GM23338 (cell line): ENCODE measurements around the gene KCNMA1. TPM values are rescaled to one million over a fixed set of nuclear protein-coding genes. Genes with fewer than 3 reads are reported as not detected.

Experiments
- ATAC-seq: fragments of 200-7000 bp; cut with Tn5 transposase; 3 replicates; pipeline ENCODE4 v1.9.1; 2020
- DNase-seq: peaks from one replicate; pipeline ENCODE4 v3.0.0-alpha.2; 2015; ENCODE audit warnings: low spot score
- H2AFZ ChIP-seq: fragments of 200-600 bp; sonication (generic); 2 replicates; pipeline ENCODE4 v1.8.0; 2016; ENCODE audit warnings: antibody characterized with exemption, mild to moderate bottlenecking, moderate library complexity
- H3F3A ChIP-seq: fragments of 200-600 bp; sonication (generic); replicated peaks from 2 replicates; pipeline ENCODE4 v1.8.0; 2017; ENCODE audit warnings: antibody characterized with exemption, mixed run types, low read depth
- H3K27ac ChIP-seq: fragments of 200-600 bp; sonication (generic); 2 replicates; pipeline ENCODE4 v1.6.1; 2016; ENCODE audit warnings: low read depth
- H3K27me3 ChIP-seq: fragments of 200-600 bp; sonication (generic); 2 replicates; pipeline ENCODE4 v1.8.0; 2016; ENCODE audit warnings: mild to moderate bottlenecking, mixed run types, moderate library complexity; ENCODE audit not compliant: insufficient read depth
- H3K36me3 ChIP-seq: fragments of 200-600 bp; sonication (generic); 2 replicates; pipeline ENCODE4 v1.8.0; 2016; ENCODE audit warnings: mild to moderate bottlenecking; ENCODE audit not compliant: insufficient read depth
- H3K4me1 ChIP-seq: fragments of 200-600 bp; sonication (generic); 2 replicates; pipeline ENCODE4 v1.8.0; 2016; ENCODE audit warnings: mild to moderate bottlenecking, moderate library complexity; ENCODE audit not compliant: insufficient read depth
- H3K4me2 ChIP-seq: fragments of 200-600 bp; sonication (generic); 2 replicates; pipeline ENCODE4 v1.7.1; 2017; ENCODE audit warnings: mixed run types
- H3K4me3 ChIP-seq: fragments of 200-600 bp; sonication (generic); 2 replicates; pipeline ENCODE4 v1.6.1; 2016; ENCODE audit warnings: mixed run types
- H3K79me2 ChIP-seq: fragments of 200-600 bp; sonication (generic); replicated peaks from 2 replicates; pipeline ENCODE4 v1.8.0; 2017; ENCODE audit warnings: mild to moderate bottlenecking; ENCODE audit not compliant: insufficient read depth
- H3K9me2 ChIP-seq: fragments of 200-600 bp; sonication (generic); 2 replicates; pipeline ENCODE4 v1.8.0; 2017; ENCODE audit not compliant: insufficient read depth
- H4K20me1 ChIP-seq: fragments of 200-600 bp; sonication (generic); replicated peaks from 2 replicates; pipeline ENCODE4 v1.8.0; 2017; ENCODE audit warnings: mild to moderate bottlenecking; ENCODE audit not compliant: insufficient read depth
- H3K27ac Mint-ChIP-seq: 2 replicates; pipeline ENCODE4 v1.8.0; 2020; ENCODE audit warnings: inconsistent platforms, mild to moderate bottlenecking, moderate library complexity, mixed read lengths
- H3K27me3 Mint-ChIP-seq: 3 replicates; pipeline ENCODE4 v1.8.0; 2022; ENCODE audit warnings: low read depth, mild to moderate bottlenecking, moderate library complexity, mixed read lengths, inconsistent platforms; ENCODE audit not compliant: insufficient read depth, poor library complexity
- H3K36me3 Mint-ChIP-seq: 3 replicates; pipeline ENCODE4 v1.8.0; 2021; ENCODE audit warnings: low read depth, mild to moderate bottlenecking, inconsistent platforms, moderate library complexity, mixed read lengths
- H3K4me1 Mint-ChIP-seq: 3 replicates; pipeline ENCODE4 v1.8.0; 2020; ENCODE audit warnings: mild to moderate bottlenecking, inconsistent platforms, mixed read lengths
- H3K4me3 Mint-ChIP-seq: 3 replicates; pipeline ENCODE4 v1.8.0; 2021; ENCODE audit warnings: moderate library complexity, mild to moderate bottlenecking, inconsistent platforms, mixed read lengths
- H3K9me3 Mint-ChIP-seq: 3 replicates; pipeline ENCODE4 v1.8.0; 2020; ENCODE audit warnings: moderate library complexity, mild to moderate bottlenecking, inconsistent platforms, mixed read lengths
- CREB1 ChIP-seq: fragments of 250-450 bp; sonication (Bioruptor Pico); IDR thresholded peaks from 2 replicates; pipeline ENCODE4 v1.5.0; 2020; ENCODE audit warnings: low read depth, mild to moderate bottlenecking, moderate library complexity
- CTCF ChIP-seq, 2 experiments: fragments of 200-600 bp in 1 of 2; sonication (generic) in 1 of 2; conservative IDR thresholded peaks; 2 replicates each; pipeline versions ENCODE4 v1.5.1 to v1.6.1; 2016 to 2017; ENCODE audit warnings: antibody characterized with exemption in 2 of 2, low read depth in 2 of 2, mild to moderate bottlenecking in 2 of 2, moderate library complexity in 1 of 2
- ETS1 ChIP-seq: IDR thresholded peaks from 2 replicates; pipeline ENCODE4 v1.6.1; 2016; ENCODE audit warnings: antibody characterized with exemption
- EZH2 ChIP-seq: fragments of 200-600 bp; sonication (generic); IDR thresholded peaks from one replicate; pipeline ENCODE4 v1.8.0; 2017; ENCODE audit warnings: antibody characterized with exemption, mild to moderate bottlenecking, low read depth; ENCODE audit not compliant: unreplicated experiment
- EZH2phosphoT487 ChIP-seq: fragments of 200-600 bp; sonication (generic); IDR thresholded peaks from one replicate; pipeline ENCODE4 v1.8.1; 2018; ENCODE audit warnings: antibody characterized with exemption; ENCODE audit not compliant: unreplicated experiment
- JUNB ChIP-seq: IDR thresholded peaks from one replicate; pipeline ENCODE4 v1.6.1; 2016; ENCODE audit warnings: antibody characterized with exemption; ENCODE audit not compliant: unreplicated experiment
- POLR2AphosphoS5 ChIP-seq: IDR thresholded peaks from 2 replicates; pipeline ENCODE4 v1.6.1; 2016; ENCODE audit warnings: antibody characterized with exemption, low read depth
- REST ChIP-seq: IDR thresholded peaks from one replicate; pipeline ENCODE4 v1.6.1; 2018; ENCODE audit warnings: antibody characterized with exemption; ENCODE audit not compliant: unreplicated experiment
- STAT1 ChIP-seq: IDR thresholded peaks from one replicate; pipeline ENCODE4 v1.6.1; 2016; ENCODE audit warnings: antibody characterized with exemption; ENCODE audit not compliant: unreplicated experiment
- ZNF114 ChIP-seq: fragments of 250-450 bp; sonication (Bioruptor Pico); IDR thresholded peaks from 2 replicates; pipeline ENCODE4 v1.5.0; 2020; ENCODE audit warnings: mild to moderate bottlenecking, moderate library complexity
- ZNF331 ChIP-seq: fragments of 250-450 bp; sonication (Bioruptor Pico); IDR thresholded peaks from 2 replicates; pipeline ENCODE4 v1.5.0; 2020; ENCODE audit warnings: low read depth, mild to moderate bottlenecking, moderate library complexity
- polyA plus RNA-seq: library from polyadenylated mRNA; unstranded; fragments of >200 nt; fragmentation: Nextera tagmentation; extraction: Ambion mirVana; gene quantifications from 2 replicates; pipeline ENCODE4 v1.2.1, GENCODE V29; 2016
- total RNA-seq: library from RNA; depleted of rRNA; stranded (reverse); fragments of >200 nt; shearing (Covaris generic); gene quantifications from 2 replicates; pipeline ENCODE4 v1.2.3, GENCODE V29; 2014

The KCNMA1 gene
- total and polyA plus RNA-seq, 2 experiments from 2014 or later, result 8.2 to 9.0 TPM

- TF ChIP-seq REST, result no peak
- TF ChIP-seq EZH2phosphoT487, result no peak
- TF ChIP-seq EZH2, result no peak
- no peak for TF ChIP-seq ZNF331 (CRISPR knock-in tag)
- TF ChIP-seq POLR2AphosphoS5, result no peak
- no peak for TF ChIP-seq CTCF (conservative IDR thresholded peaks at IDR 0.05; ENCODE audit: low read depth in 2 of 2)
- TF ChIP-seq JUNB, result no peak
- TF ChIP-seq CREB1 (CRISPR knock-in tag), result no peak
- no peak for TF ChIP-seq ETS1
Observed at GRCh38 chr10:76977901-76978300, 659.7 kb downstream of the KCNMA1 start (continued).

- Histone ChIP-seq H3K4me1 (no peaks in the 10 kb centered on the region), H4K20me1 (no peaks in the 10 kb centered on the region), H3K36me3 (no peaks in the 10 kb centered on the region), H2AFZ (no peak overlapping the region), H3K79me2 (no peaks in the 10 kb centered on the region), H3K27me3 (no peaks in the 10 kb centered on the region), H3K4me3 (no peak overlapping the region), H3K4me2 (no peak overlapping the region), H3K9me2 (0 out of 2 replicates have a peak, but pooled peaks cover 6% of the 10 kb centered on the region), H3K27ac (no peak overlapping the region), H3F3A (no peaks in the 10 kb centered on the region)
- H3K36me3 Mint-ChIP-seq, result no peaks in the 10 kb centered on the region
- H3K27me3 Mint-ChIP-seq, result peaks cover 2% of the 10 kb centered on the region
- H3K9me3 Mint-ChIP-seq, result no peaks in the 10 kb centered on the region; the same call in 2 of the 3 replicates
- no peak overlapping the region for H3K27ac Mint-ChIP-seq
- peaks cover 14% of the 10 kb centered on the region for H3K4me1 Mint-ChIP-seq
- ATAC-seq (no peak), DNase-seq (no peak)
- H3K4me3 Mint-ChIP-seq, result no peak overlapping the region
- TF ChIP-seq STAT1 (no peak), ETS1 (no peak), EZH2phosphoT487 (no peak), ZNF114 (no peak), REST (no peak), POLR2AphosphoS5 (no peak), CTCF (conservative IDR thresholded peaks at IDR 0.05; ENCODE audit: low read depth in 2 of 2) (no peak)
Observed at GRCh38 chr10:76977046-76977445, 660.6 kb downstream of the KCNMA1 start.
